GM23338 (cell line): Measurements from ENCODE around the gene GFER. TPM values are rescaled to one million over a fixed set of nuclear protein-coding genes. Genes with fewer than 3 reads are reported as not detected.

ENCODE experiments used
- ATAC-seq: fragments of 200-7000 bp; cut with Tn5 transposase; 3 replicates; pipeline ENCODE4 v1.9.1; 2020
- DNase-seq: peaks from one replicate; pipeline ENCODE4 v3.0.0-alpha.2; 2015; ENCODE audit warnings: low spot score
- H2AFZ ChIP-seq: fragments of 200-600 bp; sonication (generic); 2 replicates; pipeline ENCODE4 v1.8.0; 2016; ENCODE audit warnings: antibody characterized with exemption, mild to moderate bottlenecking, moderate library complexity
- H3F3A ChIP-seq: fragments of 200-600 bp; sonication (generic); replicated peaks from 2 replicates; pipeline ENCODE4 v1.8.0; 2017; ENCODE audit warnings: antibody characterized with exemption, mixed run types, low read depth
- H3K27ac ChIP-seq: fragments of 200-600 bp; sonication (generic); 2 replicates; pipeline ENCODE4 v1.6.1; 2016; ENCODE audit warnings: low read depth
- H3K27me3 ChIP-seq: fragments of 200-600 bp; sonication (generic); 2 replicates; pipeline ENCODE4 v1.8.0; 2016; ENCODE audit warnings: mild to moderate bottlenecking, mixed run types, moderate library complexity; ENCODE audit not compliant: insufficient read depth
- H3K36me3 ChIP-seq: fragments of 200-600 bp; sonication (generic); 2 replicates; pipeline ENCODE4 v1.8.0; 2016; ENCODE audit warnings: mild to moderate bottlenecking; ENCODE audit not compliant: insufficient read depth
- H3K4me1 ChIP-seq: fragments of 200-600 bp; sonication (generic); 2 replicates; pipeline ENCODE4 v1.8.0; 2016; ENCODE audit warnings: mild to moderate bottlenecking, moderate library complexity; ENCODE audit not compliant: insufficient read depth
- H3K4me2 ChIP-seq: fragments of 200-600 bp; sonication (generic); 2 replicates; pipeline ENCODE4 v1.7.1; 2017; ENCODE audit warnings: mixed run types
- H3K4me3 ChIP-seq: fragments of 200-600 bp; sonication (generic); 2 replicates; pipeline ENCODE4 v1.6.1; 2016; ENCODE audit warnings: mixed run types
- H3K79me2 ChIP-seq: fragments of 200-600 bp; sonication (generic); replicated peaks from 2 replicates; pipeline ENCODE4 v1.8.0; 2017; ENCODE audit warnings: mild to moderate bottlenecking; ENCODE audit not compliant: insufficient read depth
- H3K9me2 ChIP-seq: fragments of 200-600 bp; sonication (generic); 2 replicates; pipeline ENCODE4 v1.8.0; 2017; ENCODE audit not compliant: insufficient read depth
- H4K20me1 ChIP-seq: fragments of 200-600 bp; sonication (generic); replicated peaks from 2 replicates; pipeline ENCODE4 v1.8.0; 2017; ENCODE audit warnings: mild to moderate bottlenecking; ENCODE audit not compliant: insufficient read depth
- H3K27ac Mint-ChIP-seq: 2 replicates; pipeline ENCODE4 v1.8.0; 2020; ENCODE audit warnings: inconsistent platforms, mild to moderate bottlenecking, moderate library complexity, mixed read lengths
- H3K27me3 Mint-ChIP-seq: 3 replicates; pipeline ENCODE4 v1.8.0; 2022; ENCODE audit warnings: low read depth, mild to moderate bottlenecking, moderate library complexity, mixed read lengths, inconsistent platforms; ENCODE audit not compliant: insufficient read depth, poor library complexity
- H3K36me3 Mint-ChIP-seq: 3 replicates; pipeline ENCODE4 v1.8.0; 2021; ENCODE audit warnings: low read depth, mild to moderate bottlenecking, inconsistent platforms, moderate library complexity, mixed read lengths
- H3K4me1 Mint-ChIP-seq: 3 replicates; pipeline ENCODE4 v1.8.0; 2020; ENCODE audit warnings: mild to moderate bottlenecking, inconsistent platforms, mixed read lengths
- H3K4me3 Mint-ChIP-seq: 3 replicates; pipeline ENCODE4 v1.8.0; 2021; ENCODE audit warnings: moderate library complexity, mild to moderate bottlenecking, inconsistent platforms, mixed read lengths
- H3K9me3 Mint-ChIP-seq: 3 replicates; pipeline ENCODE4 v1.8.0; 2020; ENCODE audit warnings: moderate library complexity, mild to moderate bottlenecking, inconsistent platforms, mixed read lengths
- CREB1 ChIP-seq: fragments of 250-450 bp; sonication (Bioruptor Pico); IDR thresholded peaks from 2 replicates; pipeline ENCODE4 v1.5.0; 2020; ENCODE audit warnings: low read depth, mild to moderate bottlenecking, moderate library complexity
- JUNB ChIP-seq: IDR thresholded peaks from one replicate; pipeline ENCODE4 v1.6.1; 2016; ENCODE audit warnings: antibody characterized with exemption; ENCODE audit not compliant: unreplicated experiment
- ZNF462 ChIP-seq: fragments of 250-450 bp; sonication (Bioruptor Pico); IDR thresholded peaks from 2 replicates; pipeline ENCODE4 v1.5.0; 2020; ENCODE audit warnings: mild to moderate bottlenecking, moderate library complexity
- polyA plus RNA-seq: library from polyadenylated mRNA; unstranded; fragments of >200 nt; fragmentation: Nextera tagmentation; extraction: Ambion mirVana; gene quantifications from 2 replicates; pipeline ENCODE4 v1.2.1, GENCODE V29; 2016
- total RNA-seq: library from RNA; depleted of rRNA; stranded (reverse); fragments of >200 nt; shearing (Covaris generic); gene quantifications from 2 replicates; pipeline ENCODE4 v1.2.3, GENCODE V29; 2014

GFER gene
- total and polyA plus RNA-seq, 2 experiments from 2014 or later: 40.1 to 64.5 TPM

GRCh38 chr16:1982991-1983543, 926 bp upstream of the GFER start:
- TF ChIP-seq JUNB (no peak), ZNF462 (CRISPR knock-in tag) (no peak)
- peaks cover 36% of the 10 kb centered on the region for H3F3A ChIP-seq
- ATAC-seq (no peak), DNase-seq (no peak)
- Mint-ChIP-seq H3K4me1 (peaks cover 23% of the 10 kb centered on the region), H3K27ac (no peak overlapping the region), H3K27me3 (peaks cover 61% of the 10 kb centered on the region), H3K4me3 (peak overlapping the region; percentile 73), H3K36me3 (peaks cover 17% of the 10 kb centered on the region), H3K9me3 (no peaks in the 10 kb centered on the region)
- no peak overlapping the region for H3K27ac ChIP-seq
- peaks cover 39% of the 10 kb centered on the region for H3K27me3 ChIP-seq
- H2AFZ ChIP-seq: peak overlapping the region; percentile 87
- no peaks in the 10 kb centered on the region for H3K9me2 ChIP-seq
- H3K4me2 ChIP-seq: peak overlapping the region; percentile 91
- no peaks in the 10 kb centered on the region for H3K36me3 ChIP-seq
- H4K20me1 ChIP-seq: no peaks in the 10 kb centered on the region; the same call in none of the 2 replicates
- peaks cover 21% of the 10 kb centered on the region for H3K4me1 ChIP-seq
- H3K4me3 ChIP-seq: peak overlapping the region; percentile 95
- peaks cover 4% of the 10 kb centered on the region; the same call in 1 of the 2 replicates for H3K79me2 ChIP-seq

GRCh38 chr16:1984347-1985225, 593 bp downstream of the GFER start:
- Mint-ChIP-seq H3K4me3 (peak overlapping the region; percentile 92), H3K9me3 (no peaks in the 10 kb centered on the region), H3K27ac (peak overlapping the region; percentile 89), H3K27me3 (peaks cover 70% of the 10 kb centered on the region), H3K4me1 (peaks cover 30% of the 10 kb centered on the region), H3K36me3 (peaks cover 17% of the 10 kb centered on the region)
- peak overlapping the region; percentile 47; the same call in 1 of the 2 replicates for H2AFZ ChIP-seq
- peaks cover 54% of the 10 kb centered on the region for H3K27me3 ChIP-seq
- peaks cover 4% of the 10 kb centered on the region; the same call in 1 of the 2 replicates for H3K79me2 ChIP-seq
- H3K9me2 ChIP-seq: no peaks in the 10 kb centered on the region
- H3K36me3 ChIP-seq: no peaks in the 10 kb centered on the region
- H4K20me1 ChIP-seq: no peaks in the 10 kb centered on the region; the same call in 1 of the 2 replicates
- peak; percentile 5; the same call in 2 of the 3 replicates for ATAC-seq
- TF ChIP-seq CREB1: no peak
- peak overlapping the region; percentile 95 for H3K4me3 ChIP-seq
- H3K27ac ChIP-seq: peak overlapping the region; percentile 50; the same call in 1 of the 2 replicates
- DNase-seq: peak; percentile 70
- peaks cover 24% of the 10 kb centered on the region for H3K4me1 ChIP-seq
- peaks cover 38% of the 10 kb centered on the region for H3F3A ChIP-seq
- H3K4me2 ChIP-seq: peak overlapping the region; percentile 96
